Muscle of back (tissue), 13 donors: Measurements from ENCODE around the gene SENP2. TPM values are rescaled to one million over a fixed set of nuclear protein-coding genes. Genes with fewer than 3 reads are reported as not detected.
"Not testable (repeated sequence)": the region's sequence is repeated elsewhere in the genome, so short reads cannot be mapped to it uniquely, and the experiment has no call there.

Experiments
- DNase-seq, 3 donors: peaks; one replicate each; pipeline versions ENCODE4 v3.0.0 to v3.0.0-alpha.2; 2013
- long read RNA-seq, 9 donors: transcript quantifications; one replicate each; lab custom pipeline, GENCODE V29; 2026
- polyA plus RNA-seq, 10 donors: library from polyadenylated mRNA; unstranded; fragments of 120-200 nt; gene quantifications; one replicate each; pipeline ENCODE4 v1.2.1, GENCODE V29; 2013; ENCODE audit not compliant: insufficient read length in 10 of 10

SENP2 gene
- polyA plus RNA-seq = 10 to 100 TPM; 29.6 to 44.6 (median 38.5) TPM
- long read RNA-seq, donor 1, partial matches to known transcripts = 32 of 34 reads
- long read RNA-seq, donor 1, other reads (novel, unspliced or antisense) = 0 of 34 reads
- long read RNA-seq, donor 2, full-length matches to known transcripts = 2 of 2 reads
- long read RNA-seq, donor 2, partial matches to known transcripts = 0 of 2 reads
- long read RNA-seq, donor 2, other reads (novel, unspliced or antisense) = 0 of 2 reads
- long read RNA-seq, donor 3 = 0 reads
- long read RNA-seq, donor 4 = 0 reads
- long read RNA-seq, donor 5, full-length matches to known transcripts = 2 of 2 reads
- long read RNA-seq, donor 5, partial matches to known transcripts = 0 of 2 reads
- long read RNA-seq, donor 5, other reads (novel, unspliced or antisense) = 0 of 2 reads
- long read RNA-seq, donor 6, full-length matches to known transcripts = 1 of 37 reads
- long read RNA-seq, donor 6, partial matches to known transcripts = 36 of 37 reads
- long read RNA-seq, donor 6, other reads (novel, unspliced or antisense) = 0 of 37 reads
- long read RNA-seq, donor 7, full-length matches to known transcripts = 1 of 1 reads
- long read RNA-seq, donor 7, partial matches to known transcripts = 0 of 1 reads
- long read RNA-seq, donor 7, other reads (novel, unspliced or antisense) = 0 of 1 reads
- long read RNA-seq, donor 8, full-length matches to known transcripts = 2 of 35 reads
- long read RNA-seq, donor 8, partial matches to known transcripts = 33 of 35 reads
- long read RNA-seq, donor 8, other reads (novel, unspliced or antisense) = 0 of 35 reads
- long read RNA-seq, donor 9 = 0 reads

- DNase-seq = peak; percentile 99 to 100 (median 100)
Measured at GRCh38 chr3:185585859-185586685, at the start of gene SENP2. Gene SENP2, plus strand, starts transcription at chr3:185586295. Its CDS starts 119 bp downstream, at chr3:185586414.

- peak; percentile 20 to 38 (median 33) for DNase-seq
Measured at GRCh38 chr3:185537369-185537970, 48.6 kb upstream of the SENP2 start.

GRCh38 chr3:185539934-185540333 is 46.2 kb upstream of the SENP2 start:
- DNase-seq = no peak

- no peak for DNase-seq
Measured at GRCh38 chr3:185540695-185541094, 45.4 kb upstream of the SENP2 start.

GRCh38 chr3:185549122-185549521 is 37.0 kb upstream of the SENP2 start:
- peak; percentile 80 to 92 (median 88) for DNase-seq

GRCh38 chr3:185549651-185550111 is 36.4 kb upstream of the SENP2 start:
- DNase-seq = no peak

- no peak for DNase-seq
Measured at GRCh38 chr3:185552358-185552877, 33.7 kb upstream of the SENP2 start, which contains the start of gene LIPH. Gene LIPH, minus strand, starts transcription at chr3:185552588. Its CDS starts 117 bp downstream, at chr3:185552471.

GRCh38 chr3:185555101-185555501 is 31.0 kb upstream of the SENP2 start:
- no peak for DNase-seq

- no peak for DNase-seq
Measured at GRCh38 chr3:185555860-185556347, 30.2 kb upstream of the SENP2 start.

GRCh38 chr3:185556640-185557039 is 29.5 kb upstream of the SENP2 start:
- not testable (repeated sequence) for DNase-seq

GRCh38 chr3:185558395-185558794 is 27.7 kb upstream of the SENP2 start:
- DNase-seq = no peak

GRCh38 chr3:185559706-185560090 is 26.4 kb upstream of the SENP2 start:
- DNase-seq = no peak

GRCh38 chr3:185560676-185561075 is 25.4 kb upstream of the SENP2 start:
- DNase-seq = no peak

GRCh38 chr3:185561374-185561943 is 24.6 kb upstream of the SENP2 start:
- DNase-seq = no peak

- DNase-seq = no peak
Measured at GRCh38 chr3:185561958-185562357, 24.1 kb upstream of the SENP2 start.

GRCh38 chr3:185572183-185572582 is 13.9 kb upstream of the SENP2 start:
- no peak for DNase-seq

- peak; percentile 24 to 46 (median 34) for DNase-seq
Measured at GRCh38 chr3:185575108-185575869, 10.8 kb upstream of the SENP2 start.

- DNase-seq = no peak
Measured at GRCh38 chr3:185582236-185582635, 3.9 kb upstream of the SENP2 start.

GRCh38 chr3:185582871-185583270 is 3.2 kb upstream of the SENP2 start:
- peak in 1 of 3 donors; percentile 4 for DNase-seq

- DNase-seq = peak in 1 of 3 donors; percentile 2
Measured at GRCh38 chr3:185583925-185584324, 2.2 kb upstream of the SENP2 start.
